ENCODE measurements around the gene TRMO. TPM values are rescaled to one million over a fixed set of nuclear protein-coding genes. Genes with fewer than 3 reads are reported as not detected.

TRMO gene
- total and polyA plus RNA-seq, 2 of the 13 experiments (the other 11 are each of a cell fraction or from before 2014, with no cell fraction given), result 8.7 to 18.6 TPM

DNA sequence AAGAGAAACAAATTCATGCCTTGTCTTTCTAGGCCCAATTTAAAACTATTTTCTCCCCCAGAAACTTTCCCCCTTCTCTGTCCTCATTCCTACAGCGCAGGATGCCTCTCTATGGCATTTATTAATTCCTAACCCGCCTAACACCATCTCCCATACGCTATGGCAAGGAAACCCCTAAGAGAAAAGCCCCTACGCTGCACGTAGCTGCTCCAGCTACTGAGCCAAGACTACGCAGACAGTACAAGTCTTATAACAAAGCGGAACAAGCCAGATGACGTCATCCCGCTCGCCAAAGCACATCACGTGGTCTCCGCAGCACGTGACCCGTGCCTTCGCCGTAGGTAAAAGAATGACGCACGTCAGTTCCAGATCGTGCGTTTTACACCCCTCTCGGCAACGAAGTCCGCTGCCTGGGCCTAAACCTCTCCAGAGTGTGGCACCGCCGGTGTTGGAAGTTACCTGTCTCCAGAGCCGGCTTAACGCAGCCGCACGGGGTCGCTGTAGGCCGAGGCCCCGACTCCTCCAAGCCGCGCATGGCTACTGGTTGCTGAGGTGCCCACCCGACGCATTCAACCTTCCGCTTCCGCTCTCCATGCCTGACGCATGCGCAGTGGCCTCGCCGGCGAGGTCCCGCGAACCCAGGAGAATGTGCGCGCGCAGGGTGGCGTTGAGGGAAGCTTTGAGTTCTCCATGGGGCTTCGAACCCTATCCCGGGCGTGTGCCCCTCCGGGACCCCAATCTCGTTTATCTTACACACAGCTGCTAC, at the start of gene TRMO (continued):
- TF ChIP-seq, protein P1, sequence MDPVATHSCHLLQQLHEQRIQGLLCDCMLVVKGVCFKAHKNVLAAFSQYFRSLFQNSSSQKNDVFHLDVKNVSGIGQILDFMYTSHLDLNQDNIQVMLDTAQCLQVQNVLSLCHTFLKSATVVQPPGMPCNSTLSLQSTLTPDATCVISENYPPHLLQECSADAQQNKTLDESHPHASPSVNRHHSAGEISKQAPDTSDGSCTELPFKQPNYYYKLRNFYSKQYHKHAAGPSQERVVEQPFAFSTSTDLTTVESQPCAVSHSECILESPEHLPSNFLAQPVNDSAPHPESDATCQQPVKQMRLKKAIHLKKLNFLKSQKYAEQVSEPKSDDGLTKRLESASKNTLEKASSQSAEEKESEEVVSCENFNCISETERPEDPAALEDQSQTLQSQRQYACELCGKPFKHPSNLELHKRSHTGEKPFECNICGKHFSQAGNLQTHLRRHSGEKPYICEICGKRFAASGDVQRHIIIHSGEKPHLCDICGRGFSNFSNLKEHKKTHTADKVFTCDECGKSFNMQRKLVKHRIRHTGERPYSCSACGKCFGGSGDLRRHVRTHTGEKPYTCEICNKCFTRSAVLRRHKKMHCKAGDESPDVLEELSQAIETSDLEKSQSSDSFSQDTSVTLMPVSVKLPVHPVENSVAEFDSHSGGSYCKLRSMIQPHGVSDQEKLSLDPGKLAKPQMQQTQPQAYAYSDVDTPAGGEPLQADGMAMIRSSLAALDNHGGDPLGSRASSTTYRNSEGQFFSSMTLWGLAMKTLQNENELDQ (CRISPR knock-in tag; IDR thresholded peaks at IDR 0.05; ENCODE audit: borderline replicate concordance), result 0 out of 2 replicates have a peak, but pooled peaks have one; percentile 44
- TF ChIP-seq SMAD9 (CRISPR knock-in tag; IDR thresholded peaks at IDR 0.05) (no peak; the same call in 1 of the 2 replicates), ZNF296 (CRISPR knock-in tag; conservative IDR thresholded peaks at IDR 0.05) (no peak), ZNF44 (CRISPR knock-in tag; IDR thresholded peaks at IDR 0.05) (peak; percentile 98; the same call in 1 of the 2 replicates), NBN (conservative IDR thresholded peaks at IDR 0.05) (no peak), THYN1 (CRISPR knock-in tag; IDR thresholded peaks at IDR 0.05; ENCODE audit: borderline replicate concordance, low read depth) (no peak), BRD4 (CRISPR knock-in tag; IDR thresholded peaks at IDR 0.05) (peak; percentile 91; the same call in 1 of the 2 replicates), HOXA7 (CRISPR knock-in tag; IDR thresholded peaks at IDR 0.05) (no peak), KMT2B (CRISPR knock-in tag; IDR thresholded peaks at IDR 0.05) (peak; percentile 96), HMGA1 (CRISPR knock-in tag; conservative IDR thresholded peaks at IDR 0.05) (no peak), SNAI1 (CRISPR knock-in tag; IDR thresholded peaks at IDR 0.05; ENCODE audit: borderline replicate concordance) (peak; percentile 83; the same call in 1 of the 2 replicates), SMAD1 (CRISPR knock-in tag; IDR thresholded peaks at IDR 0.05; ENCODE audit: borderline replicate concordance, low read depth) (peak; percentile 85; the same call in 1 of the 2 replicates)
- TF ChIP-seq, protein P2, sequence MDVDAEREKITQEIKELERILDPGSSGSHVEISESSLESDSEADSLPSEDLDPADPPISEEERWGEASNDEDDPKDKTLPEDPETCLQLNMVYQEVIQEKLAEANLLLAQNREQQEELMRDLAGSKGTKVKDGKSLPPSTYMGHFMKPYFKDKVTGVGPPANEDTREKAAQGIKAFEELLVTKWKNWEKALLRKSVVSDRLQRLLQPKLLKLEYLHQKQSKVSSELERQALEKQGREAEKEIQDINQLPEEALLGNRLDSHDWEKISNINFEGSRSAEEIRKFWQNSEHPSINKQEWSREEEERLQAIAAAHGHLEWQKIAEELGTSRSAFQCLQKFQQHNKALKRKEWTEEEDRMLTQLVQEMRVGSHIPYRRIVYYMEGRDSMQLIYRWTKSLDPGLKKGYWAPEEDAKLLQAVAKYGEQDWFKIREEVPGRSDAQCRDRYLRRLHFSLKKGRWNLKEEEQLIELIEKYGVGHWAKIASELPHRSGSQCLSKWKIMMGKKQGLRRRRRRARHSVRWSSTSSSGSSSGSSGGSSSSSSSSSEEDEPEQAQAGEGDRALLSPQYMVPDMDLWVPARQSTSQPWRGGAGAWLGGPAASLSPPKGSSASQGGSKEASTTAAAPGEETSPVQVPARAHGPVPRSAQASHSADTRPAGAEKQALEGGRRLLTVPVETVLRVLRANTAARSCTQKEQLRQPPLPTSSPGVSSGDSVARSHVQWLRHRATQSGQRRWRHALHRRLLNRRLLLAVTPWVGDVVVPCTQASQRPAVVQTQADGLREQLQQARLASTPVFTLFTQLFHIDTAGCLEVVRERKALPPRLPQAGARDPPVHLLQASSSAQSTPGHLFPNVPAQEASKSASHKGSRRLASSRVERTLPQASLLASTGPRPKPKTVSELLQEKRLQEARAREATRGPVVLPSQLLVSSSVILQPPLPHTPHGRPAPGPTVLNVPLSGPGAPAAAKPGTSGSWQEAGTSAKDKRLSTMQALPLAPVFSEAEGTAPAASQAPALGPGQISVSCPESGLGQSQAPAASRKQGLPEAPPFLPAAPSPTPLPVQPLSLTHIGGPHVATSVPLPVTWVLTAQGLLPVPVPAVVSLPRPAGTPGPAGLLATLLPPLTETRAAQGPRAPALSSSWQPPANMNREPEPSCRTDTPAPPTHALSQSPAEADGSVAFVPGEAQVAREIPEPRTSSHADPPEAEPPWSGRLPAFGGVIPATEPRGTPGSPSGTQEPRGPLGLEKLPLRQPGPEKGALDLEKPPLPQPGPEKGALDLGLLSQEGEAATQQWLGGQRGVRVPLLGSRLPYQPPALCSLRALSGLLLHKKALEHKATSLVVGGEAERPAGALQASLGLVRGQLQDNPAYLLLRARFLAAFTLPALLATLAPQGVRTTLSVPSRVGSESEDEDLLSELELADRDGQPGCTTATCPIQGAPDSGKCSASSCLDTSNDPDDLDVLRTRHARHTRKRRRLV (CRISPR knock-in tag; IDR thresholded peaks at IDR 0.05), result peak; percentile 92
- TF ChIP-seq, protein P3, sequence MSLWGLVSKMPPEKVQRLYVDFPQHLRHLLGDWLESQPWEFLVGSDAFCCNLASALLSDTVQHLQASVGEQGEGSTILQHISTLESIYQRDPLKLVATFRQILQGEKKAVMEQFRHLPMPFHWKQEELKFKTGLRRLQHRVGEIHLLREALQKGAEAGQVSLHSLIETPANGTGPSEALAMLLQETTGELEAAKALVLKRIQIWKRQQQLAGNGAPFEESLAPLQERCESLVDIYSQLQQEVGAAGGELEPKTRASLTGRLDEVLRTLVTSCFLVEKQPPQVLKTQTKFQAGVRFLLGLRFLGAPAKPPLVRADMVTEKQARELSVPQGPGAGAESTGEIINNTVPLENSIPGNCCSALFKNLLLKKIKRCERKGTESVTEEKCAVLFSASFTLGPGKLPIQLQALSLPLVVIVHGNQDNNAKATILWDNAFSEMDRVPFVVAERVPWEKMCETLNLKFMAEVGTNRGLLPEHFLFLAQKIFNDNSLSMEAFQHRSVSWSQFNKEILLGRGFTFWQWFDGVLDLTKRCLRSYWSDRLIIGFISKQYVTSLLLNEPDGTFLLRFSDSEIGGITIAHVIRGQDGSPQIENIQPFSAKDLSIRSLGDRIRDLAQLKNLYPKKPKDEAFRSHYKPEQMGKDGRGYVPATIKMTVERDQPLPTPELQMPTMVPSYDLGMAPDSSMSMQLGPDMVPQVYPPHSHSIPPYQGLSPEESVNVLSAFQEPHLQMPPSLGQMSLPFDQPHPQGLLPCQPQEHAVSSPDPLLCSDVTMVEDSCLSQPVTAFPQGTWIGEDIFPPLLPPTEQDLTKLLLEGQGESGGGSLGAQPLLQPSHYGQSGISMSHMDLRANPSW (CRISPR knock-in tag; IDR thresholded peaks at IDR 0.05; ENCODE audit: borderline replicate concordance), result no peak; the same call in 1 of the 2 replicates
